CD14-positive monocyte (primary cell): ENCODE measurements around the gene KAZN. TPM values are rescaled to one million over a fixed set of nuclear protein-coding genes. Genes with fewer than 3 reads are reported as not detected.
A peak's percentile ranks its signal among the peaks of the same experiment; 100 is the strongest.

Source experiments
- DNase-seq, 3 donors: peaks; one replicate each; pipeline ENCODE4 v3.0.0-alpha.2; 2011 to 2022
- H2AFZ ChIP-seq: 2 replicates; pipeline ENCODE4 v1.6.0; 2012; ENCODE audit warnings: mild to moderate bottlenecking, low read depth, low read length, inconsistent platforms; ENCODE audit not compliant: insufficient read depth, poor library complexity, severe bottlenecking
- H3K27ac ChIP-seq, 2 donors: 1 replicate in 1 of 2; 2 replicates in 1 of 2; pipeline ENCODE4 v1.5.1; 2012 to 2013; ENCODE audit warnings: low read length in 2 of 2, control low read depth in 1 of 2, inconsistent platforms in 1 of 2, low read depth in 1 of 2, mild to moderate bottlenecking in 1 of 2
- H3K27me3 ChIP-seq, 2 donors: one replicate each; pipeline versions ENCODE4 v1.6.0 to v1.6.1; 2011 to 2013; ENCODE audit warnings: low read length in 2 of 2; ENCODE audit not compliant: control insufficient read depth in 2 of 2, insufficient read depth in 2 of 2
- H3K36me3 ChIP-seq, 2 donors: replicated peaks in 1 of 2; 1 replicate in 1 of 2; 2 replicates in 1 of 2; pipeline versions ENCODE4 v1.5.1 to v1.6.1; 2012 to 2013; ENCODE audit warnings: low read length in 2 of 2, control low read depth in 1 of 2, inconsistent platforms in 1 of 2, mild to moderate bottlenecking in 1 of 2; ENCODE audit not compliant: insufficient read depth in 2 of 2, control insufficient read depth in 1 of 2
- H3K4me1 ChIP-seq, 2 donors: 1 replicate in 1 of 2; 2 replicates in 1 of 2; pipeline versions ENCODE4 v1.5.1 to v1.6.1; 2012 to 2013; ENCODE audit warnings: low read length in 2 of 2, control low read depth in 1 of 2, inconsistent platforms in 1 of 2, mild to moderate bottlenecking in 1 of 2, moderate library complexity in 1 of 2; ENCODE audit not compliant: insufficient read depth in 2 of 2, control insufficient read depth in 1 of 2
- H3K4me2 ChIP-seq: replicated peaks from 2 replicates; pipeline ENCODE3; 2012; ENCODE audit warnings: low read length, moderate library complexity, mild to moderate bottlenecking; ENCODE audit not compliant: poor library complexity, severe bottlenecking; ENCODE audit errors: extremely low read depth
- H3K4me3 ChIP-seq, 3 experiments: fragments of 200-600 bp in 1 of 3; sonication (generic) in 1 of 3; replicated peaks in 1 of 3; 1 replicate in 2 of 3; 2 replicates in 1 of 3; pipeline ENCODE4 v1.5.1; 2011 to 2013; ENCODE audit warnings: low read length in 3 of 3, mild to moderate bottlenecking in 3 of 3, control low read depth in 2 of 3, low read depth in 2 of 3, inconsistent platforms in 1 of 3, moderate library complexity in 1 of 3
- H3K79me2 ChIP-seq: 2 replicates; pipeline ENCODE4 v1.6.0; 2012; ENCODE audit warnings: mild to moderate bottlenecking, control low read depth, inconsistent platforms, low read length, moderate library complexity; ENCODE audit not compliant: insufficient read depth
- H3K9ac ChIP-seq: 2 replicates; pipeline ENCODE4 v1.6.0; 2017; ENCODE audit warnings: low read length, mild to moderate bottlenecking; ENCODE audit not compliant: insufficient read depth, poor library complexity, severe bottlenecking
- H3K9me3 ChIP-seq, 2 donors: replicated peaks in 1 of 2; 1 replicate in 1 of 2; 2 replicates in 1 of 2; pipeline versions ENCODE4 v1.5.1 to v1.6.1; 2012 to 2013; ENCODE audit warnings: low read length in 2 of 2, control low read depth in 1 of 2; ENCODE audit not compliant: control insufficient read depth in 1 of 2, insufficient read depth in 1 of 2
- H4K20me1 ChIP-seq: 2 replicates; pipeline ENCODE4 v1.6.0; 2012; ENCODE audit warnings: mild to moderate bottlenecking, low read length, control low read depth, moderate library complexity; ENCODE audit not compliant: insufficient read depth
- H3K27ac Mint-ChIP-seq, 7 donors: one replicate each; pipeline ENCODE4 v1.8.0; 2020; ENCODE audit warnings: mild to moderate bottlenecking in 7 of 7, mixed read lengths in 7 of 7, moderate library complexity in 6 of 7, inconsistent platforms in 2 of 7
- H3K27me3 Mint-ChIP-seq, 3 donors: one replicate each; pipeline ENCODE4 v1.8.0; 2021 to 2022; ENCODE audit warnings: low read depth in 3 of 3, mild to moderate bottlenecking in 3 of 3, mixed read lengths in 3 of 3, moderate library complexity in 3 of 3, inconsistent platforms in 1 of 3
- H3K36me3 Mint-ChIP-seq, 2 donors: one replicate each; pipeline ENCODE4 v1.8.0; 2020; ENCODE audit warnings: mixed read lengths in 2 of 2, inconsistent platforms in 1 of 2, mild to moderate bottlenecking in 1 of 2
- H3K4me1 Mint-ChIP-seq: one replicate; pipeline ENCODE4 v1.8.0; 2020; ENCODE audit warnings: mild to moderate bottlenecking, mixed read lengths
- H3K4me3 Mint-ChIP-seq, 2 donors: one replicate each; pipeline ENCODE4 v1.8.0; 2020; ENCODE audit warnings: mild to moderate bottlenecking in 2 of 2, mixed read lengths in 2 of 2, moderate library complexity in 1 of 2
- H3K9me3 Mint-ChIP-seq, 7 donors: one replicate each; pipeline ENCODE4 v1.8.0; 2020 to 2022; ENCODE audit warnings: mixed read lengths in 7 of 7, mild to moderate bottlenecking in 6 of 7, moderate library complexity in 6 of 7, inconsistent platforms in 2 of 7
- CTCF ChIP-seq: fragments of 200-600 bp; IDR thresholded peaks from one replicate; pipeline ENCODE4 v1.8.0; 2022; ENCODE audit warnings: antibody characterized with exemption, mild to moderate bottlenecking
- WGBS: methylation state at CpG from one replicate; pipeline ENCODE4 v1.1.5; 2013; ENCODE audit warnings: missing lambda C conversion rate; ENCODE audit not compliant: insufficient coverage; 5-methylcytosine and 5-hydroxymethylcytosine counted together
- intact Hi-C, 2 donors: fragments of 100-400 bp; cut with micrococcal nuclease; formaldehyde crosslinking; loops; one replicate each; pipeline versions ENCODE4 v1.15.0 to v1.15.1; 2023
- polyA plus RNA-seq, 3 donors: library from polyadenylated mRNA; depleted of rRNA in 1 of 3; unstranded in 2 of 3; stranded (reverse) in 1 of 3; fragments of 300-500 nt in 2 of 3; fragments of >200 nt in 1 of 3; fragmentation: Illumina TruSeq in 2 of 3; gene quantifications; 1 replicate in 2 of 3; 2 replicates in 1 of 3; pipeline ENCODE4 v1.2.3, GENCODE V29; 2012 to 2021

KAZN gene
- polyA plus RNA-seq, 3 donors, result not detected

GRCh38 chr1:15005116-15005515 is 406.6 kb downstream of the KAZN start:
- Histone ChIP-seq H3K9me3 (no peaks in the 10 kb centered on the region), H3K27ac (no peak overlapping the region), H2AFZ (no peak overlapping the region), H3K4me2 (no peak overlapping the region), H3K79me2 (no peaks in the 10 kb centered on the region), H3K9ac (no peak overlapping the region), H3K36me3 (no peaks in the 10 kb centered on the region), H3K27me3 (no peaks in the 10 kb centered on the region), H3K4me3 (no peak overlapping the region), H3K4me1 (no peaks in the 10 kb centered on the region), H4K20me1 (no peaks in the 10 kb centered on the region)
- WGBS, result 95% methylated on average over 2 of the region's 7 CpGs
- H3K4me1 Mint-ChIP-seq, result no peaks in the 10 kb centered on the region
- H3K36me3 Mint-ChIP-seq, result no peaks in the 10 kb centered on the region
- no peak overlapping the region for H3K4me3 Mint-ChIP-seq
- intact Hi-C loops, result no loop called here
- peaks cover 5 to 16% (median 14%) of the 10 kb centered on the region in 3 donors for H3K27me3 Mint-ChIP-seq
- no peaks in the 10 kb centered on the region for H3K9me3 Mint-ChIP-seq
- DNase-seq, result no peak
- no peak for TF ChIP-seq CTCF
- H3K27ac Mint-ChIP-seq, result peak overlapping the region in 1 of 7 donors; percentile 31

- Mint-ChIP-seq H3K4me3 (no peak overlapping the region), H3K4me1 (no peaks in the 10 kb centered on the region), H3K36me3 (no peaks in the 10 kb centered on the region), H3K27ac (no peak overlapping the region), H3K27me3 (peaks cover 3 to 17% (median 12%) of the 10 kb centered on the region in 3 donors), H3K9me3 (peaks cover 0 to 4% (median 0%) of the 10 kb centered on the region in 7 donors)
- Histone ChIP-seq H3K36me3 (no peaks in the 10 kb centered on the region), H3K4me1 (no peaks in the 10 kb centered on the region), H3K9me3 (no peaks in the 10 kb centered on the region), H3K4me2 (no peak overlapping the region), H3K9ac (no peak overlapping the region), H2AFZ (no peak overlapping the region), H3K4me3 (no peak overlapping the region), H3K27ac (no peak overlapping the region), H3K27me3 (no peaks in the 10 kb centered on the region), H3K79me2 (no peaks in the 10 kb centered on the region), H4K20me1 (no peaks in the 10 kb centered on the region)
- intact Hi-C loops, result no loop called here
- no peak for TF ChIP-seq CTCF
- WGBS, result 87% methylated on average over 9 of the region's 11 CpGs
- no peak for DNase-seq
These were observed 408.9 kb downstream of the KAZN start for GRCh38 chr1:15007368-15007767.
